GM12878 (cell line): Measurements from ENCODE around the gene EVX1. TPM values are rescaled to one million over a fixed set of nuclear protein-coding genes. Genes with fewer than 3 reads are reported as not detected.

Source experiments
- ATAC-seq: fragments of 200-7000 bp; cut with Tn5 transposase; 3 replicates; pipeline ENCODE4 v1.9.1; 2020; ENCODE audit warnings: mild to moderate bottlenecking, moderate library complexity
- BruUV-seq: library from RNA; stranded (reverse); fragments of 400-500 nt; replicated peaks from 2 replicates; lab custom pipeline; 2021; lab: Mats Ljungman, UMichigan
- CTCF ChIA-PET: fragments of 300-600 bp; sonication (Branson Sonifier 250); formaldehyde crosslinking; extraction: SDS; loops from one replicate; lab custom pipeline; 2021; ENCODE audit warnings: inconsistent platforms; lab: Yijun Ruan, JAX
- POLR2A ChIA-PET: fragments of 350-600 bp; formaldehyde crosslinking; extraction: SDS; loops from one replicate; lab custom pipeline; 2021; ENCODE audit warnings: inconsistent platforms; lab: Charles Lee
- RAD21 ChIA-PET: fragments of 300-600 bp; sonication (Branson Sonifier 250); formaldehyde crosslinking; loops from one replicate; lab custom pipeline; 2023; ENCODE audit warnings: antibody characterized with exemption; ENCODE audit not compliant: unreplicated experiment; lab: Charles Lee
- SMC1A ChIA-PET: fragments of 300-600 bp; sonication (Branson Sonifier 250); formaldehyde crosslinking; loops from one replicate; lab custom pipeline; 2023; ENCODE audit not compliant: unreplicated experiment, uncharacterized antibody; lab: Charles Lee
- DNase-seq: peaks from one replicate; pipeline ENCODE4 v3.0.0-alpha.2; 2011; ENCODE audit warnings: low read depth, low spot score
- FAIRE-seq: peaks from 3 replicates; lab custom pipeline; 2011; peaks lifted over from hg19 to GRCh38; lab: Jason Lieb, UNC
- H2AFZ ChIP-seq: 2 replicates; pipeline ENCODE4 v1.6.0; 2011; ENCODE audit warnings: low read depth, low read length, control low read depth; ENCODE audit not compliant: control insufficient read depth
- H3K27ac ChIP-seq: 2 replicates; pipeline ENCODE4 v1.5.1; 2011; ENCODE audit warnings: control low read depth; ENCODE audit not compliant: control insufficient read depth, insufficient read depth
- H3K27me3 ChIP-seq, 2 experiments: replicated peaks in 1 of 2; 2 replicates each; pipeline versions ENCODE4 v1.6.0 to v1.6.1; 2011; ENCODE audit warnings: low read length in 1 of 2; ENCODE audit not compliant: control insufficient read depth in 2 of 2, insufficient read depth in 2 of 2
- H3K36me3 ChIP-seq, 2 experiments: 2 replicates each; pipeline ENCODE4 v1.5.1; 2011; ENCODE audit warnings: low read length in 1 of 2; ENCODE audit not compliant: control insufficient read depth in 2 of 2, insufficient read depth in 2 of 2
- H3K4me1 ChIP-seq: 2 replicates; pipeline ENCODE4 v1.6.1; 2011; ENCODE audit warnings: mild to moderate bottlenecking, low read length, moderate library complexity, mixed read lengths; ENCODE audit not compliant: control insufficient read depth, insufficient read depth
- H3K4me2 ChIP-seq: 2 replicates; pipeline ENCODE4 v1.6.0; 2011; ENCODE audit warnings: control low read depth; ENCODE audit not compliant: control insufficient read depth, insufficient read depth
- H3K4me3 ChIP-seq: fragments of 200-600 bp; sonication (generic); 2 replicates; pipeline ENCODE4 v1.5.1; 2016
- H3K79me2 ChIP-seq: 2 replicates; pipeline ENCODE4 v1.6.0; 2011; ENCODE audit warnings: low read length; ENCODE audit not compliant: control insufficient read depth, insufficient read depth
- H3K9ac ChIP-seq: 2 replicates; pipeline ENCODE4 v1.8.0; 2011; ENCODE audit warnings: low read length, control low read depth, mixed read lengths; ENCODE audit not compliant: control insufficient read depth, insufficient read depth
- H3K9me3 ChIP-seq: replicated peaks from 3 replicates; pipeline ENCODE4 v1.5.1; 2011; ENCODE audit warnings: mild to moderate bottlenecking, low read length; ENCODE audit not compliant: control insufficient read depth, insufficient read depth
- H4K20me1 ChIP-seq: 2 replicates; pipeline ENCODE4 v1.6.0; 2011; ENCODE audit not compliant: control insufficient read depth, insufficient read depth
- RAD51 ChIP-seq: fragments of 450-650 bp; IDR thresholded peaks from 2 replicates; pipeline ENCODE4 v1.6.1; 2016; ENCODE audit warnings: moderate library complexity, mild to moderate bottlenecking, inconsistent platforms
- SUZ12 ChIP-seq: fragments of 200-600 bp; sonication (generic); IDR thresholded peaks from one replicate; pipeline ENCODE4 v1.6.1; 2018; ENCODE audit warnings: antibody characterized with exemption, mild to moderate bottlenecking; ENCODE audit not compliant: unreplicated experiment
- WGBS: methylation state at CpG from one replicate; pipeline ENCODE4 v1.1.6; 2016; ENCODE audit warnings: low lambda C conversion rate; ENCODE audit not compliant: insufficient replicate concordance, insufficient coverage; ENCODE audit errors: missing lambda C conversion rate; 5-methylcytosine and 5-hydroxymethylcytosine counted together
- in situ Hi-C: fragments of 300-500 bp; cut with MboI; formaldehyde crosslinking; loops from 9 replicates; pipeline ENCODE4 v1.14.3; 2018; ENCODE audit warnings: mixed read lengths
- intact Hi-C: fragments of 100-400 bp; cut with micrococcal nuclease; formaldehyde crosslinking; loops from one replicate; pipeline ENCODE4 v1.14.2; 2022; ENCODE audit not compliant: unreplicated experiment
- polyA plus RNA-seq, 11 experiments: library from polyadenylated mRNA; depleted of rRNA in 4 of 11; unstranded in 6 of 11; stranded (reverse) in 5 of 11; fragments of >200 nt; fragmentation: Nextera tagmentation in 4 of 11; fragmentation: Illumina TruSeq in 1 of 11; extraction: Ambion mirVana in 4 of 11; extraction: Trizol in 1 of 11; gene quantifications; 1 replicate in 1 of 11; 2 replicates in 10 of 11; pipeline versions ENCODE4 v1.2.1 to v1.2.3, GENCODE V29; 2011 to 2016; ENCODE audit warnings: inconsistent platforms in 2 of 11, missing spikeins in 2 of 11, low read depth in 1 of 11
- total RNA-seq, 4 experiments: library from RNA; depleted of rRNA in 3 of 4; stranded (reverse); fragments of >200 nt in 3 of 4; fragmentation: Illumina TruSeq in 1 of 4; extraction: Trizol in 1 of 4; gene quantifications; 2 replicates each; pipeline versions ENCODE4 v1.2.1 to v1.2.3, GENCODE V29; 2013 to 2021

The EVX1 gene
- total and polyA plus RNA-seq, 10 of the 15 experiments (the other 5 are each of a cell fraction or from before 2014, with no cell fraction given) = not detected

- ChIA-PET RAD21 (interaction anchor here (1.4 kb wide), 1 partner anchor 722 kb away, joined by 5 read pairs; no protein-coding TSS in a partner anchor), SMC1A (no interaction called here), POLR2A (no interaction called here), CTCF (interaction anchor here (0.7 to 1.5 kb wide), 5 partner anchors 375 to 722 kb away, joined by 3 to 10 read pairs (median 5); no protein-coding TSS in a partner anchor)
- FAIRE-seq (no peak), ATAC-seq (no peak), DNase-seq (no peak)
- H3K9ac ChIP-seq = no peak overlapping the region
- H3K4me3 ChIP-seq = no peak overlapping the region
- in situ Hi-C loops = loop anchor here (5.0 kb wide), 3 partner anchors 378 to 818 kb away; no protein-coding TSS in a partner anchor
- no TSS peak for BruUV-seq
- H3K36me3 ChIP-seq = no peaks in the 10 kb centered on the region
- H3K27me3 ChIP-seq = peaks cover 22 to 43% of the 10 kb centered on the region in 2 experiments
- no peak overlapping the region for H3K4me2 ChIP-seq
- no peaks in the 10 kb centered on the region for H4K20me1 ChIP-seq
- intact Hi-C loops = loop anchor here (5.0 kb wide), 2 partner anchors 583 to 898 kb away; no protein-coding TSS in a partner anchor
- H3K27ac ChIP-seq = no peak overlapping the region
- H3K4me1 ChIP-seq = no peaks in the 10 kb centered on the region; the same call in 1 of the 2 replicates
- H3K9me3 ChIP-seq = no peaks in the 10 kb centered on the region; the same call in 2 of the 3 replicates
- H2AFZ ChIP-seq = no peak overlapping the region
- WGBS = 10% methylated on average over 62 of the region's 93 CpGs
- H3K79me2 ChIP-seq = no peaks in the 10 kb centered on the region
- TF ChIP-seq RAD51 (no peak), SUZ12 (peak; percentile 72)
Measured at GRCh38 chr7:27198871-27199801, 43.5 kb upstream of the EVX1 start.
